SK-N-SH (cell line): ENCODE data around the gene TRIM7. TPM values are rescaled to one million over a fixed set of nuclear protein-coding genes. Genes with fewer than 3 reads are reported as not detected.

ENCODE experiments used
- CHD2 ChIP-seq: fragments of 150-350 bp; IDR thresholded peaks from 2 replicates; pipeline ENCODE4 v1.6.1; 2018; ENCODE audit warnings: low read length; ENCODE audit not compliant: partially characterized antibody
- CTCF ChIP-seq: fragments of 200-600 bp; sonication (generic); IDR thresholded peaks from 2 replicates; pipeline ENCODE4 v1.6.1; 2017; ENCODE audit warnings: antibody characterized with exemption, mild to moderate bottlenecking, moderate library complexity
- ELF1 ChIP-seq: IDR thresholded peaks from 2 replicates; pipeline ENCODE4 v1.4.0; 2012
- EP300 ChIP-seq, 2 experiments: IDR thresholded peaks; 2 replicates each; pipeline versions ENCODE4 v1.4.0 to v1.6.1; 2012; ENCODE audit warnings: borderline replicate concordance in 1 of 2, low read depth in 1 of 2, low read length in 1 of 2
- FOSL2 ChIP-seq: IDR thresholded peaks from 2 replicates; pipeline ENCODE4 v1.4.0; 2012; ENCODE audit warnings: low read depth, mild to moderate bottlenecking, moderate library complexity, borderline replicate concordance
- FOXJ3 ChIP-seq: sonication (generic); formaldehyde crosslinking; IDR thresholded peaks from 2 replicates; pipeline ENCODE4 v1.5.1; 2020; ENCODE audit warnings: mild to moderate bottlenecking, missing genetic modification reagents
- FOXM1 ChIP-seq: IDR thresholded peaks from 2 replicates; pipeline ENCODE4 v1.4.0; 2012; ENCODE audit warnings: low read depth, mild to moderate bottlenecking
- GABPA ChIP-seq: IDR thresholded peaks from 2 replicates; pipeline ENCODE4 v1.4.0; 2012; ENCODE audit warnings: low read depth, mild to moderate bottlenecking
- IRF3 ChIP-seq: fragments of 150-350 bp; IDR thresholded peaks from 2 replicates; pipeline ENCODE4 v1.6.1; 2016; ENCODE audit warnings: mild to moderate bottlenecking, low read depth, low read length
- JUND ChIP-seq: IDR thresholded peaks from 2 replicates; pipeline ENCODE4 v1.4.0; 2012
- MEF2A ChIP-seq: IDR thresholded peaks from 2 replicates; pipeline ENCODE4 v1.4.0; 2012; ENCODE audit warnings: low read depth, borderline replicate concordance
- NFIC ChIP-seq: IDR thresholded peaks from 2 replicates; pipeline ENCODE4 v1.4.0; 2012; ENCODE audit warnings: borderline replicate concordance
- POLR2AphosphoS5 ChIP-seq: IDR thresholded peaks from 2 replicates; pipeline ENCODE4 v1.6.1; 2012; ENCODE audit warnings: low read depth, low read length
- RAD21 ChIP-seq: IDR thresholded peaks from 2 replicates; pipeline ENCODE4 v1.6.1; 2012; ENCODE audit warnings: mild to moderate bottlenecking, low read length
- RCOR1 ChIP-seq: fragments of 150-350 bp; IDR thresholded peaks from 2 replicates; pipeline ENCODE4 v1.6.1; 2017; ENCODE audit warnings: antibody characterized with exemption, low read length
- RFX5 ChIP-seq: IDR thresholded peaks from 2 replicates; pipeline ENCODE4 v1.6.1; 2012; ENCODE audit warnings: mild to moderate bottlenecking, improper control_type of control experiment, low read length
- RXRA ChIP-seq: IDR thresholded peaks from 2 replicates; pipeline ENCODE4 v1.4.0; 2012; ENCODE audit warnings: low read depth, mild to moderate bottlenecking, borderline replicate concordance
- SIN3A ChIP-seq: IDR thresholded peaks from 2 replicates; pipeline ENCODE4 v1.6.1; 2012; ENCODE audit warnings: low read depth, mild to moderate bottlenecking, low read length, moderate library complexity, borderline replicate concordance
- SMC3 ChIP-seq: IDR thresholded peaks from 2 replicates; pipeline ENCODE4 v1.6.1; 2012; ENCODE audit warnings: low read depth, low read length, improper control_type of control experiment
- TAF1 ChIP-seq: IDR thresholded peaks from 2 replicates; pipeline ENCODE4 v1.6.1; 2012; ENCODE audit warnings: low read depth, mild to moderate bottlenecking, low read length, moderate library complexity, borderline replicate concordance
- TEAD4 ChIP-seq: IDR thresholded peaks from 2 replicates; pipeline ENCODE4 v1.4.0; 2012; ENCODE audit warnings: mild to moderate bottlenecking, borderline replicate concordance; ENCODE audit not compliant: insufficient read depth
- YY1 ChIP-seq: IDR thresholded peaks from 2 replicates; pipeline ENCODE4 v1.4.0; 2012; ENCODE audit warnings: low read depth, mild to moderate bottlenecking
- ZBTB33 ChIP-seq: IDR thresholded peaks from 2 replicates; pipeline ENCODE4 v1.4.0; 2012; ENCODE audit warnings: low read depth, borderline replicate concordance
- polyA plus RNA-seq, 3 experiments: library from polyadenylated mRNA; depleted of rRNA; stranded (reverse); fragments of >200 nt; gene quantifications; 2 replicates each; pipeline ENCODE4 v1.2.3, GENCODE V29; 2012

Gene TRIM7
- polyA plus RNA-seq, 1 of the 3 experiments (the other 2 are of a cell fraction): 3.5 TPM

GRCh38 chr5:181246276-181247049, 41.5 kb upstream of the TRIM7 start (continued):
- TF ChIP-seq IRF3 (no peak), NFIC (no peak), RCOR1 (no peak), TEAD4 (no peak), ELF1 (peak; percentile 75), ZBTB33 (peak; percentile 94), CTCF (no peak), POLR2AphosphoS5 (peak; percentile 75; the same call in 1 of the 2 replicates), RXRA (no peak; the same call in 1 of the 2 replicates), SMC3 (no peak), SIN3A (peak; percentile 81; the same call in 1 of the 2 replicates), TAF1 (peak; percentile 78), CHD2 (peak; percentile 98), JUND (no peak), EP300 (IDR thresholded peaks at IDR 0.05; ENCODE audit: borderline replicate concordance in 1 of 2, low read depth in 1 of 2, low read length in 1 of 2) (0 out of 4 replicates have a peak, but pooled peaks of 1 of the 2 experiments have one; percentile 35), GABPA (peak; percentile 79), RAD21 (no peak), RFX5 (no peak), FOSL2 (no peak), FOXM1 (no peak), FOXJ3 (CRISPR knock-in tag) (peak; percentile 43; the same call in 1 of the 2 replicates), YY1 (peak; percentile 47), MEF2A (peak; percentile 11; the same call in 1 of the 2 replicates)
